Kidney epithelial cell (primary cell): Measurements from ENCODE around the gene SOX18. TPM values are rescaled to one million over a fixed set of nuclear protein-coding genes. Genes with fewer than 3 reads are reported as not detected.

Experiments
- total RNA-seq: library from RNA; depleted of rRNA; stranded (reverse); fragments of >200 nt; gene quantifications from 2 replicates; pipeline ENCODE4 v1.2.3, GENCODE V29; 2015

The SOX18 gene
- total RNA-seq, 1 donor from 2014 or later, result 0.04 TPM

Other genes starting within 250 kb of the SOX18 start
- 7.2 and 7.8 TPM in 2 replicates for gene ZBTB46, start 218.4 kb downstream of the SOX18 start, total RNA-seq
- not detected in 2 replicates for gene ABHD16B, start 188.1 kb downstream of the SOX18 start, total RNA-seq
- gene TPD52L2, start 184.4 kb downstream of the SOX18 start, total RNA-seq, result 166 and 177 TPM in 2 replicates
- 53.9 and 57.2 TPM in 2 replicates for gene DNAJC5, start 154.5 kb downstream of the SOX18 start, total RNA-seq
- gene UCKL1, start 93.2 kb downstream of the SOX18 start, total RNA-seq, result 19.6 and 25.6 TPM in 2 replicates
- gene ZNF512B, start 79.7 kb downstream of the SOX18 start, total RNA-seq, result 10.8 TPM in 2 replicates
- 8.0 and 9.6 TPM in 2 replicates for gene SAMD10, start 70.0 kb downstream of the SOX18 start, total RNA-seq
- gene PRPF6, start 68.5 kb downstream of the SOX18 start, total RNA-seq, result 75.4 and 78.5 TPM in 2 replicates
- 0.21 and 0.27 TPM in 2 replicates for gene C20orf204, start 13.5 kb downstream of the SOX18 start, total RNA-seq
- 23.9 and 24.4 TPM in 2 replicates for gene TCEA2, start 13.6 kb upstream of the SOX18 start, total RNA-seq
- gene RGS19, start 29.9 kb upstream of the SOX18 start, total RNA-seq, result 13.1 and 14.1 TPM in 2 replicates
- 0.21 and 0.68 TPM in 2 replicates for gene OPRL1, start 30.4 kb upstream of the SOX18 start, total RNA-seq
- gene LKAAEAR1, start 34.8 kb upstream of the SOX18 start, total RNA-seq, result not detected in 2 replicates
- gene NPBWR2, start 57.9 kb upstream of the SOX18 start, total RNA-seq, result not detected in 2 replicates
- gene MYT1, start 114.8 kb upstream of the SOX18 start, total RNA-seq, result not detected in 2 replicates
- 37.9 and 53.8 TPM in 2 replicates for gene PCMTD2, start 206.1 kb upstream of the SOX18 start, total RNA-seq